Prostate gland (tissue), 2 donors: Measurements from ENCODE around the gene NKX2-1. TPM values are rescaled to one million over a fixed set of nuclear protein-coding genes. Genes with fewer than 3 reads are reported as not detected.

Experiments used
- DNase-seq: peaks from one replicate; pipeline ENCODE4 v3.0.0-alpha.2; 2019; ENCODE audit warnings: low spot score
- H3K27ac ChIP-seq, 2 donors: fragments of 200-600 bp; sonication (generic); 2 replicates each; pipeline ENCODE4 v1.5.1; 2017 to 2019
- H3K27me3 ChIP-seq: fragments of 200-600 bp; sonication (generic); replicated peaks from 2 replicates; pipeline ENCODE4 v1.5.1; 2019; ENCODE audit not compliant: insufficient read depth
- H3K36me3 ChIP-seq, 2 donors: fragments of 200-600 bp; sonication (generic); 1 replicate in 1 of 2; 2 replicates in 1 of 2; pipeline versions ENCODE4 v1.5.1 to v1.8.1; 2017 to 2019
- H3K4me1 ChIP-seq: fragments of 200-600 bp; sonication (generic); replicated peaks from 2 replicates; pipeline ENCODE4 v1.5.1; 2019
- H3K4me3 ChIP-seq, 2 donors: fragments of 200-600 bp; sonication (generic); 2 replicates each; pipeline ENCODE4 v1.5.1; 2017 to 2019
- H3K9me3 ChIP-seq: fragments of 200-600 bp; sonication (generic); 2 replicates; pipeline ENCODE4 v1.5.1; 2017
- POLR2A ChIP-seq: fragments of 450-650 bp; IDR thresholded peaks from one replicate; pipeline ENCODE4 v1.6.1; 2016; ENCODE audit warnings: antibody characterized with exemption, mild to moderate bottlenecking
- POLR2AphosphoS5 ChIP-seq: sonication (generic); formaldehyde crosslinking; IDR thresholded peaks from one replicate; pipeline ENCODE4 v1.6.1; 2017; ENCODE audit warnings: antibody characterized with exemption
- WGBS: methylation state at CpG from one replicate; pipeline ENCODE4 v1.1.5; 2018; 5-methylcytosine and 5-hydroxymethylcytosine counted together
- intact Hi-C: fragments of 100-400 bp; cut with DNase I; formaldehyde crosslinking; loops from one replicate; pipeline ENCODE4 v1.14.2; 2022
- total RNA-seq, 2 donors: library from RNA; depleted of rRNA; stranded (reverse); fragments of >200 nt; gene quantifications; one replicate each; pipeline ENCODE4 v1.1.0, GENCODE V29; 2016
- TF ChIP-seq, protein P1 (sequence below), 4 experiments: fragments of 200-600 bp in 2 of 4; fragments of 450-650 bp in 2 of 4; sonication (generic) in 2 of 4; IDR thresholded peaks; 1 replicate in 3 of 4; 2 replicates in 1 of 4; pipeline ENCODE4 v1.5.1; 2016 to 2019; ENCODE audit warnings: antibody characterized with exemption in 4 of 4, mild to moderate bottlenecking in 2 of 4, moderate library complexity in 2 of 4

The NKX2-1 gene
- total RNA-seq, 2 donors from 2014 or later = not detected

DNA sequence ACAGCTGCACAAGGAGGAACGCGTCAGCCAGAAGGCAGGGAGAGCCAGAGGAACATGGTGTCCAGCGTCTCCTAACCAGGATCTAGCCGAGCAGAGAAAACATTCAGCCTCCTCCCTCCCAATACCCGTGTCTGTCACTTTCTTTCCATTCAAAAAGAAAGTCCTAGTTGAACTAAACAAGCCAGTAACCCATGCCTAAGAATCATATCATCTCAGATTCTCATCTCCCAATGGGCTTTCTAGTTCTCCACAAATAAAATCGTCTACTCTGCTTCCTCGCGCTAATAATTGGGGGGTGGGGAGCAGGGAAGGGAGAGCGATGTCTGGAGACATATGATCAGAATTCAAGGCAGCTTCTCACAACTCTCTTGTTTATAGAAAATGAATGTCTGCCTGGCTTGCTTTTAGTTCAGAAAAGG, 7.4 kb downstream of the NKX2-1 start:
- TF ChIP-seq, protein P1, sequence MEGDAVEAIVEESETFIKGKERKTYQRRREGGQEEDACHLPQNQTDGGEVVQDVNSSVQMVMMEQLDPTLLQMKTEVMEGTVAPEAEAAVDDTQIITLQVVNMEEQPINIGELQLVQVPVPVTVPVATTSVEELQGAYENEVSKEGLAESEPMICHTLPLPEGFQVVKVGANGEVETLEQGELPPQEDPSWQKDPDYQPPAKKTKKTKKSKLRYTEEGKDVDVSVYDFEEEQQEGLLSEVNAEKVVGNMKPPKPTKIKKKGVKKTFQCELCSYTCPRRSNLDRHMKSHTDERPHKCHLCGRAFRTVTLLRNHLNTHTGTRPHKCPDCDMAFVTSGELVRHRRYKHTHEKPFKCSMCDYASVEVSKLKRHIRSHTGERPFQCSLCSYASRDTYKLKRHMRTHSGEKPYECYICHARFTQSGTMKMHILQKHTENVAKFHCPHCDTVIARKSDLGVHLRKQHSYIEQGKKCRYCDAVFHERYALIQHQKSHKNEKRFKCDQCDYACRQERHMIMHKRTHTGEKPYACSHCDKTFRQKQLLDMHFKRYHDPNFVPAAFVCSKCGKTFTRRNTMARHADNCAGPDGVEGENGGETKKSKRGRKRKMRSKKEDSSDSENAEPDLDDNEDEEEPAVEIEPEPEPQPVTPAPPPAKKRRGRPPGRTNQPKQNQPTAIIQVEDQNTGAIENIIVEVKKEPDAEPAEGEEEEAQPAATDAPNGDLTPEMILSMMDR (IDR thresholded peaks at IDR 0.05) = no peak
- TF ChIP-seq POLR2AphosphoS5 (no peak), POLR2A (no peak)
- Histone ChIP-seq H3K27ac (no peak overlapping the region), H3K9me3 (no peaks in the 10 kb centered on the region), H3K4me1 (no peaks in the 10 kb centered on the region), H3K4me3 (no peak overlapping the region), H3K27me3 (peaks cover 79% of the 10 kb centered on the region), H3K36me3 (no peaks in the 10 kb centered on the region)
- WGBS = 4% methylated on average over 9 of the region's 9 CpGs
- intact Hi-C loops = no loop called here
- no peak for DNase-seq

DNA sequence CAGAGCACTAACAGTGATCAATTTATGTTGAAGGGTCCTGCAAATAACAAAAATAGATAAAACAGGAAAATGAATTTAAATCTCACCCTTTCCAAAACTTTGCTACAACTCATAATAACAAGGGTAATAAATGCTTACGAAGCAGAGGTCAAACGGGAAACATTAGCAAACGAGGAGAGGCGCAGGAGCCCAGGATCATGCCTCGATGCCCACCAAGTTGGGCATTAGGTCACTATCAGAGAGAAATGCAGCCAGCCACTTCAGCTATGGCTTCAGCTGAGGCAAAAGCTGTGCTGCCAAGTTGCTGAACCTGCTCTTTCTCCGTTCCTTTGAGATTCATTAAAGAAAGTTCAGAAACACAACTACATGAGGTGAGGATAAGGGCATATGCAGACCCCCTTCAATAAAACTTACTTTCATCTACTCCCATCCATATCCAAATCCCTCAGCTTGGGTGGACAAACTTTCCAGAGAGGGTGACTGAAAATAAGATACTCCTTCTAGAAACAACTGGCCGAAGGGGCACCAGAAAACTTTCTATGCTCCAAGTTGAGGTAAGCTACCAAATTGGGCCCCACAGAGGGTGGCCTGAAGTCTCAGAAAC, 7.9 kb downstream of the NKX2-1 start:
- no peaks in the 10 kb centered on the region for H3K4me1 ChIP-seq
- TF ChIP-seq, protein P1 (IDR thresholded peaks at IDR 0.05) = no peak
- TF ChIP-seq POLR2AphosphoS5 (no peak), POLR2A (no peak)
- H3K4me3 ChIP-seq = no peak overlapping the region
- no peak for DNase-seq
- no peaks in the 10 kb centered on the region for H3K36me3 ChIP-seq
- intact Hi-C loops = no loop called here
- no peaks in the 10 kb centered on the region for H3K9me3 ChIP-seq
- peaks cover 79% of the 10 kb centered on the region for H3K27me3 ChIP-seq
- WGBS = 13% methylated on average over 7 of the region's 7 CpGs
- no peak overlapping the region for H3K27ac ChIP-seq

DNA sequence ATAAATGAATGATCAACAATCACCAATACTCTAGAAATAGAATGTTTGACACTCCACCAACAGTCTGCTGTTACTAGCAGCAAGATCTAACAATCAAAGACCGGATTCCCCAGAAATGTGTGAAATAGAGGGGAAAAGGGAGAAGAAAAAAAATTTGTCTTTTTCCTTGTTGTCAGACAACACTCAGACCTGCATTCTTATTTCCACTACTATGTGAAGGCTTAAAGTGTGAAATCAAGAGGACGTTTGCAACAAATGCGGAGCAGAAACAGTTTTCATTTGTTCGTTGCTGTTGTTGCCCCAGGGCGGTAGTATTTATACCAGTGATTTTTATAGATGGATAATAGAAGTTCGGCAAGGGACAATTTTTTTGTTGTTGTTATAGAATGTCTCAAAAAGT, 9.2 kb downstream of the NKX2-1 start:
- Histone ChIP-seq H3K27me3 (peaks cover 85% of the 10 kb centered on the region), H3K27ac (no peak overlapping the region), H3K36me3 (no peaks in the 10 kb centered on the region), H3K4me3 (no peak overlapping the region), H3K4me1 (no peaks in the 10 kb centered on the region), H3K9me3 (no peaks in the 10 kb centered on the region)
- whole genome bisulfite sequencing = 13% methylated on average over 6 of the region's 6 CpGs
- no peak for TF ChIP-seq POLR2A
- intact Hi-C loops = no loop called here
- DNase-seq = no peak

DNA sequence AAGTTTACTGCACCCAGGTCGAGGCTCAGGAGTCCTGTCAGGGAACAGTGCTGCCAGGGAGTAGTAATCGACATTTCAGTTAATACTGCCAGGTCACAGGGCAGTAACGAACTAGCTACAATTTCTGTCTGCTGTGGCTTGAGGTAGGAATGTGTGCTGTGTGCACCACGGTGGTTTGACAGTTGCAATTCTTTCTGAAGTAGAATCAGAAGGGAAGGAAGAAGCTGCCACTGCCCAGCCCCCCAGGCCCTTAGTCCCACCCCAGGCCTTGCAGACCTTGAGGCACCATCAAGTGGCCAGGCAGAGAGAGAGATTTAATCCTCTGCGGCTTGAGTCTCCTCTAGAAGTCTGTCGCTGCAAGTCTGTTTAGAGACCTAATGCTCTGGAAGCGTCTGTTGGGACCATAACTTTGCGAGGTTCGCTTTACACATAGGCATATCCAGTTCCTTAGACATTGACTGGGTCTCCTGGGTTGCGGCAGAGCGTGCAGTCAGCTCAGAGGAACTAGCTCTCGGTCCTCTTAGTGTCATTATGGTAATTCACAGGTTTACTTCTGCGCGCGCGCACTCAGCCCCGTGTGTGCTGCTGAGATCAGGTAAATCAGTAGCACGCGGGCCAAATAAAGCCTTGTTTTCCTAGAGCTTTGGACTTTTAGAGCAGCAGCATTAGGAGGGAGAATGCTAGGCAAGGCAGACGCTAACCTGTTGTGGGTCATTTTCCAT, 9.8 kb downstream of the NKX2-1 start:
- intact Hi-C loops = no loop called here
- TF ChIP-seq POLR2AphosphoS5 (no peak), POLR2A (no peak)
- TF ChIP-seq, protein P1 (IDR thresholded peaks at IDR 0.05) = no peak
- Histone ChIP-seq H3K4me1 (no peaks in the 10 kb centered on the region), H3K36me3 (no peaks in the 10 kb centered on the region), H3K4me3 (no peak overlapping the region), H3K27me3 (peaks cover 83% of the 10 kb centered on the region), H3K27ac (no peak overlapping the region), H3K9me3 (no peaks in the 10 kb centered on the region)
- no peak for DNase-seq
- 8% methylated on average over 20 of the region's 20 CpGs for WGBS

DNA sequence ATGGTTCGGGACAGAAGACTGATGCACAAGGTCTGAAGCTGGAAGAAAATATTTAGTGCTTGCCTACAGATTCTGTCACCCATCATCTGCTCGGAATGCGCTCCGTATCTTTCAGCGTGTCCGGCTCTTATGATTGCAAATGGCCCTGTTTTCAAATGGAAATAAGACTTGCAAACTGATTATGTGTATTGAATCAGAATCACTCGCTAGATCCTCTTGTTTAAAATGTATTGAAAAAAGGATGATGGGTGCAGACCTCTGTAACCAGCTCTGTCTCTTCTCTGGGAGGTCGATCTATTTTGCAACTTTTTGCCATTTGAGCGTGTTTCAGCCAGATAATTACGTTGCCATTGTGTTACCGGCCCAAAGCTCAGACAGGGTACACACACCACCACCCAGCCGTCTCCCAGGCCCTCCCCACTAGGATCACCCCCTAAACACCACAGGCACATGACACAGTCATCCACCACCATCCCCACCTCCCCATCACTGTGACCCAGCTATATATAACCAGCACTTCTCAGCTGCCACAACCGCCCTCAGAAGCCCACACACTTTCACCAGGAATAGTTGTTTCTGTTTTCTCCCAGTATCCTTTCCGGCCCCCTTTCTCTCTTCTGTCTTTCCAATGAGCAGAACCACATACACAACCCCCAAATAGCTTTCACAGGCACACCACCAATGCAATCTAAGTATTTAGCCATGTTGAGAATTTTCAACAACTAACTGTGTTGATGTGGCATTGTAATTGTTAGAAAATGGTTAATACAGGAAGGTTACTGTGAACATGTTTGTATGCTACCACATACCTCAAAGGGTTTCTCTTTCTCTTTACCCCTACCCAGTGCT, 10.7 kb downstream of the NKX2-1 start:
- H3K36me3 ChIP-seq = no peaks in the 10 kb centered on the region
- intact Hi-C loops = no loop called here
- peaks cover 85% of the 10 kb centered on the region for H3K27me3 ChIP-seq
- WGBS = 14% methylated on average over 14 of the region's 14 CpGs
- TF ChIP-seq POLR2A (no peak), POLR2AphosphoS5 (no peak)
- TF ChIP-seq, protein P1 (IDR thresholded peaks at IDR 0.05) = no peak
- no peaks in the 10 kb centered on the region for H3K4me1 ChIP-seq
- no peak overlapping the region for H3K4me3 ChIP-seq
- no peaks in the 10 kb centered on the region for H3K9me3 ChIP-seq
- no peak for DNase-seq
- no peak overlapping the region for H3K27ac ChIP-seq
